IPS-15b (cell line): Measurements from ENCODE around the gene TSHZ2.

Source experiments
- H3K27me3 ChIP-seq: one replicate; pipeline ENCODE4 v1.6.1; 2013; ENCODE audit warnings: low read length; ENCODE audit not compliant: control insufficient read depth, insufficient read depth
- H3K36me3 ChIP-seq: one replicate; pipeline ENCODE4 v1.6.1; 2013; ENCODE audit warnings: low read length; ENCODE audit not compliant: control insufficient read depth, insufficient read depth
- H3K4me1 ChIP-seq: one replicate; pipeline ENCODE4 v1.6.1; 2013; ENCODE audit warnings: mild to moderate bottlenecking, low read length; ENCODE audit not compliant: control insufficient read depth, insufficient read depth
- H3K4me3 ChIP-seq: one replicate; pipeline ENCODE4 v1.5.1; 2013; ENCODE audit warnings: low read depth, low read length
- H3K9ac ChIP-seq: one replicate; pipeline ENCODE4 v1.6.1; 2013; ENCODE audit warnings: low read depth, mild to moderate bottlenecking, low read length
- H3K9me3 ChIP-seq: one replicate; pipeline ENCODE4 v1.6.1; 2013; ENCODE audit warnings: mild to moderate bottlenecking, low read length; ENCODE audit not compliant: control insufficient read depth, insufficient read depth

The TSHZ2 gene

DNA sequence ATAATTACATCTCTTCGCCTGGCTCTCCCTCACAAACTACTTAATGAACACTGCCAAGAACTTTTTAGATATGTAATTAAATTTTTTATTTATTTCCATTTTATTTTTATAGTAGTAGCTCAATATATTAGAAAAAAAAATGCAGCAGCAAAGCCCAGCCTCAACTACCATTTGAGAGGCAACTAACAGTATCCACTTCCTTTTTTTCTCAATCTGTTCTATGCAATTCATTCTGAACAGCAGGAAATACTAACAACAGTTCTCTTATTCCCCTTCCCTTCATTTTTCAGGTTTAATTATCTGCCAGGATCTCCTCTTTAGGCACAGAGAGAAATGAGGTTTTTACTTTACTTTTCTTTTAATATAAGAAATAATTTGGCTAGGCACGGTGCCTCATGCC is 508.8 kb downstream of the TSHZ2 start:
- Histone ChIP-seq H3K9ac (no peak overlapping the region), H3K27me3 (no peaks in the 10 kb centered on the region), H3K36me3 (no peaks in the 10 kb centered on the region), H3K4me1 (no peaks in the 10 kb centered on the region), H3K4me3 (no peak overlapping the region), H3K9me3 (no peaks in the 10 kb centered on the region)

- H3K27me3 ChIP-seq = no peaks in the 10 kb centered on the region
- H3K4me1 ChIP-seq = peaks cover 3% of the 10 kb centered on the region
- H3K9ac ChIP-seq = no peak overlapping the region
- H3K9me3 ChIP-seq = no peaks in the 10 kb centered on the region
- H3K36me3 ChIP-seq = no peaks in the 10 kb centered on the region
- H3K4me3 ChIP-seq = no peak overlapping the region
These were observed 515.5 kb downstream of the TSHZ2 start for GRCh38 chr20:53487461-53488200.

DNA sequence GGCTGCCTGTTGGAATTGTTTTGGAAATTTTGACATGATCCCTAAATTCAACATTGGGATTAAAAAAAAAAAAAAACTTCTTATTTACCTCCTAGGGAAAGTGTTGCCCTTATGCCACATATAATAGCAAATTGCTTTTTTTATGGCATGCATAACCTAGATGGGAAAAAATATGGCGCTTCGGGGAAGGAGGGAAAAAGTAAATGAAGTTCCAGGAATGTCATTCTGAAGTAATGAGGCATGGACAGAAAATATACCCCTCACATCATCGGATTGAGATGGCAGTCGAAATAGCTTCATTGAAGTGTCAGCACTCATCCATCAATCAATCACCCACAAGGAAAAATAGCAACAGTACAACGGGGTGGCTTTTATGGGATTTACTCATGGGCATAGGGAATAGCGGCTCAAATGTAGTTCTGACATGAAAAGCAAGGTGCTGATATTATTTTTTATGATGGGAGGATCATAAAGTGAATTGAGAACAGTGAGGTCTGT is 516.7 kb downstream of the TSHZ2 start:
- no peak overlapping the region for H3K4me3 ChIP-seq
- H3K27me3 ChIP-seq = no peaks in the 10 kb centered on the region
- H3K4me1 ChIP-seq = peaks cover 3% of the 10 kb centered on the region
- no peak overlapping the region for H3K9ac ChIP-seq
- H3K36me3 ChIP-seq = no peaks in the 10 kb centered on the region
- H3K9me3 ChIP-seq = no peaks in the 10 kb centered on the region

DNA sequence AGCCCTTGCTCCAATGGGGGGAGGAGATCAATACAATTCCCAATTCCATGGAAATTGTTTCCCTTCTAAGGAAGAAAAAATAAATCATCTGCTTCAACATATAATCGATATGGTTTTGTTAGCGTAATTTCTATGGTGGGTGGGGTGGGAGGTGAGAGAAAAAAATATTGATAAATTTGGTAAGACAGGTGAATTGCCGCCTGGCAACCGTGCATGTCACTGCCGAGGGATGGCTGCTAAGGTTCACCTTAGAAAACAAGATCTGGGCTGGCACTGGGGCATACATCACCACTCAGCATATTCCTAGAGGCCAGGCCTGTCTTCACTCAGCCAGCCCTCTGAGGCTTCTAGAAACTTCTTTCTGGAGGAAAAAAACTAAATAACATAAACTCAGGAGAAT is 517.4 kb downstream of the TSHZ2 start:
- Histone ChIP-seq H3K36me3 (no peaks in the 10 kb centered on the region), H3K9me3 (no peaks in the 10 kb centered on the region), H3K27me3 (no peaks in the 10 kb centered on the region), H3K4me3 (no peak overlapping the region), H3K4me1 (peaks cover 3% of the 10 kb centered on the region), H3K9ac (no peak overlapping the region)

DNA sequence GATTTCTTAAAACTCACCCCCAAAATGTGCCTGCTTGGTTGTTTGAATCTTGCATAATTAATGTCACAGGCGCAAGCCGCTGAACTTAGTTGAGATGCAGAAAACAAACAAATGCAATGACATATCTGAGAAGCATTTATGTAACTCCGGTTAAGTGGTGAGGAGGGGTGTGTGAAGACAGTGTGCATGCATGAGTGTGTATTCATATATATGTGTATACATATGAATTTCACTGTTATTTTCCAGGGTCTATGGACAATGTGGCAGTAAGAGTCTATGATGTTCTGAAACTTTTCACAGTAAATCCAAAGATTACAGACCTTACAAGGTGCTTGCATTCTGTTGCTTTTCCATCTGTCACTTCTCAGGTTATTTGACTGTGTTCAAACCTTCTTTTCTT is 518.5 kb downstream of the TSHZ2 start:
- no peak overlapping the region for H3K4me3 ChIP-seq
- peaks cover 3% of the 10 kb centered on the region for H3K4me1 ChIP-seq
- no peak overlapping the region for H3K9ac ChIP-seq
- H3K9me3 ChIP-seq = no peaks in the 10 kb centered on the region
- no peaks in the 10 kb centered on the region for H3K36me3 ChIP-seq
- H3K27me3 ChIP-seq = no peaks in the 10 kb centered on the region

DNA sequence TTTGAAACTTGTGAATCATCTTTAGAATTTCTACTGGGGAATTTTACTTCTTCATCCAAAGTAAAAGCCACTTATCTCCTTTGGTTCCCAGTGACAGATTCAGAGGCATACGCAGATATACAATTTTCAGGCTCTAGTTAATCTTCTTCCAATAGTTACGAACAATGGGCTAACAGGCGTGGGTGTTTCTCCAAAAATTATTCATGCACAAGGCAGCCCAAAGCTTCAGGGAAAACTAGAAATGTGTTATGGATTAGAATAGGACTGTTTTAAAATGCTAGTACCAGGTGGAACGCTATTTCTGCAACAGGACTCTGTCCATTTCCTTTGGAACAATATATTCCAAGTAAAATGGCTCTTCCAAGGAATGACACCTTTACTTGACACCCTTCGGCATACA is 519.3 kb downstream of the TSHZ2 start:
- Histone ChIP-seq H3K4me1 (peaks cover 3% of the 10 kb centered on the region), H3K36me3 (no peaks in the 10 kb centered on the region), H3K9me3 (no peaks in the 10 kb centered on the region), H3K4me3 (no peak overlapping the region), H3K27me3 (no peaks in the 10 kb centered on the region), H3K9ac (no peak overlapping the region)

DNA sequence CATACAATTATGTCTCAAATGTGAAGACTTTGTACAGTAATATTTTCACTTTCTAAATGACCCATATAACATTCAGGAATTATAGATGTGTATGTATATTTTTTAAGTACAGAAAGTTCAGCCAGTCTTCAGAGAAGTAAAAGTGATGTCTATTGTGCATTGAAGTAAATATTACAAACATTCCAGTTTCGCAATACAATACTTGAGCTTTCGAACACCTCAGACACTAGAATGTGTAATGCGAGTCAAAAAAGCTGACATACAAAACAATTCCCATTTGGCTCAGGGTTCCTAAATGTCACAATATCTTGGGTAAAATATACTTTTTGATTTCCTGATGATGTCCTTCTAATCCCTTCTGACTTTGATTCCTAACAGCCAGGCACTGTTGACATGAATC is 520.1 kb downstream of the TSHZ2 start:
- Histone ChIP-seq H3K36me3 (no peaks in the 10 kb centered on the region), H3K9me3 (no peaks in the 10 kb centered on the region), H3K27me3 (no peaks in the 10 kb centered on the region), H3K4me1 (peaks cover 3% of the 10 kb centered on the region), H3K4me3 (no peak overlapping the region), H3K9ac (no peak overlapping the region)

DNA sequence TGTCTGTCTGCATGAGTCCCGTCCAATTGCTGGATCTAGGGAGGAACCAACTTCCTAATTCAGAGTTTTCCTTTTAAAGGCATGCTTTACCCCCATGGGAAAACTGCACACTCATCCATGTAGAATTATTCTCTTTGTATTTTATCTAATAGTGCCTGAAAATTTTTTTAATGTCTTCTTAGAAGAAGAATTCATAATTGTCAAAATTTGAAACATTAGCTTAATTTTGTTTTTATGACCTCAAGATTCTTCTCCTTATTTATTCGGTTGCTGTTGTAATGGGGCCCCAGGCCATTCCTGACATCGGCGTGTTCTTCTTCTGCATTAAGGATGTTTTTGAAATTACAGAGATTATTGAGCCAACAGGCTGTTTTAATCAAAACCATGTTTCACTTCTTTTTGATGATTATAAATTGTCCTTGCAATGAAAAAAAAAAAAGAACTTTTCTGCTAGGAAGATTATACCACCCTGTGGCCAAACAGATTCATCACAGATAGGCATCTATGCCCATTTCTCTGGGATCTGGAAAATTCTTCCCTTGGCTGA is 521.2 kb downstream of the TSHZ2 start:
- H3K4me1 ChIP-seq = peaks cover 3% of the 10 kb centered on the region
- H3K9me3 ChIP-seq = no peaks in the 10 kb centered on the region
- H3K4me3 ChIP-seq = no peak overlapping the region
- no peak overlapping the region for H3K9ac ChIP-seq
- H3K27me3 ChIP-seq = no peaks in the 10 kb centered on the region
- no peaks in the 10 kb centered on the region for H3K36me3 ChIP-seq

GRCh38 chr20:53494753-53495152 is 522.6 kb downstream of the TSHZ2 start:
- H3K27me3 ChIP-seq = no peaks in the 10 kb centered on the region
- no peaks in the 10 kb centered on the region for H3K9me3 ChIP-seq
- H3K4me3 ChIP-seq = no peak overlapping the region
- H3K36me3 ChIP-seq = no peaks in the 10 kb centered on the region
- H3K9ac ChIP-seq = no peak overlapping the region
- peaks cover 2% of the 10 kb centered on the region for H3K4me1 ChIP-seq

- Histone ChIP-seq H3K36me3 (no peaks in the 10 kb centered on the region), H3K27me3 (no peaks in the 10 kb centered on the region), H3K4me1 (no peaks in the 10 kb centered on the region), H3K9ac (no peak overlapping the region), H3K4me3 (no peak overlapping the region), H3K9me3 (no peaks in the 10 kb centered on the region)
These were observed 523.4 kb downstream of the TSHZ2 start for GRCh38 chr20:53495398-53496092.

GRCh38 chr20:53497246-53497645 is 525.1 kb downstream of the TSHZ2 start:
- Histone ChIP-seq H3K36me3 (no peaks in the 10 kb centered on the region), H3K4me1 (no peaks in the 10 kb centered on the region), H3K27me3 (no peaks in the 10 kb centered on the region), H3K9ac (no peak overlapping the region), H3K4me3 (no peak overlapping the region), H3K9me3 (no peaks in the 10 kb centered on the region)

DNA sequence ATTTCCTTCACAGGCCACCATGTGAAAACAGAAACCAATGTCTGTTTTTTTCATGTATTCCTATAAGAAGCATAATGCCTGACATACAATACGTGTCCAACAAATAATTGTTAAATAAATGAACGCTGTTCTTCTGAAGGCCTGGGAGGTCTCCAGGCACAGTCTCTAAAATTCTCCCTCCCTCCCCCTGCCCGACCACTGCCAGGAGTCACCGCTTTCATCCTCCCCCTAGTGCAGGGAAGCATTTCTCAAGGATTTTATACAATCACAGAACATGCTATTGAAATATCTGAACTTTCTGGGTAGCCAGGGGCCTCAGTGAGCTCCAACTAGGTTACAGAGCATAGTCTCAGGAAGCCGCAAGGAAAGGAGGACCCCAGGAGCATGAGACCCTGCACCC is 526.2 kb downstream of the TSHZ2 start:
- Histone ChIP-seq H3K4me3 (no peak overlapping the region), H3K9me3 (no peaks in the 10 kb centered on the region), H3K4me1 (no peaks in the 10 kb centered on the region), H3K27me3 (no peaks in the 10 kb centered on the region), H3K9ac (no peak overlapping the region), H3K36me3 (no peaks in the 10 kb centered on the region)
